HPDE6-E6E7 (cell line): ENCODE results near the gene CITED2.
"Not testable (repeated sequence)": the region's sequence is repeated elsewhere in the genome, so short reads cannot be mapped to it uniquely, and the experiment has no call there.

Experiments
- DNase-seq: peaks from one replicate; pipeline ENCODE4 v3.0.0; 2011; ENCODE audit warnings: missing footprints; ENCODE audit errors: extremely low spot score

CITED2 gene

GRCh38 chr6:139374357-139375225 is at the start of gene CITED2:
TSS of gene CITED2 (minus strand) at chr6:139374648. CDS start at chr6:139373944, 704 bp downstream.
- DNase-seq, result no peak

- no peak for DNase-seq
These were observed 48.7 kb upstream of the CITED2 start for GRCh38 chr6:139423037-139423703.

- DNase-seq, result no peak
These were observed 47.9 kb upstream of the CITED2 start for GRCh38 chr6:139422105-139423036.

GRCh38 chr6:139418481-139419132 is 44.2 kb upstream of the CITED2 start:
- no peak for DNase-seq

GRCh38 chr6:139416146-139416545 is 41.7 kb upstream of the CITED2 start:
- no peak for DNase-seq

GRCh38 chr6:139415365-139415764 is 40.9 kb upstream of the CITED2 start:
- no peak for DNase-seq

GRCh38 chr6:139412103-139412502 is 37.7 kb upstream of the CITED2 start:
- not testable (repeated sequence) for DNase-seq

- DNase-seq, result no peak
These were observed 34.6 kb upstream of the CITED2 start for GRCh38 chr6:139409026-139409425.

- DNase-seq, result peak; percentile 20
These were observed 33.3 kb upstream of the CITED2 start for GRCh38 chr6:139407718-139408222.

- no peak for DNase-seq
These were observed 32.3 kb upstream of the CITED2 start for GRCh38 chr6:139406577-139407343.

- DNase-seq, result no peak
These were observed 28.5 kb upstream of the CITED2 start for GRCh38 chr6:139402876-139403386.

- DNase-seq, result no peak
These were observed 24.2 kb upstream of the CITED2 start for GRCh38 chr6:139398658-139399057.

GRCh38 chr6:139395891-139396301 is 21.4 kb upstream of the CITED2 start:
- DNase-seq, result no peak

- no peak for DNase-seq
These were observed 20.9 kb upstream of the CITED2 start for GRCh38 chr6:139395371-139395770.

- no peak for DNase-seq
These were observed 19.7 kb upstream of the CITED2 start for GRCh38 chr6:139394027-139394649.

- DNase-seq, result no peak
These were observed 18.3 kb upstream of the CITED2 start for GRCh38 chr6:139392794-139393193.

GRCh38 chr6:139391709-139392108 is 17.3 kb upstream of the CITED2 start:
- no peak for DNase-seq

- no peak for DNase-seq
These were observed 16.0 kb upstream of the CITED2 start for GRCh38 chr6:139390447-139390846.

GRCh38 chr6:139388384-139388783 is 13.9 kb upstream of the CITED2 start:
- no peak for DNase-seq

GRCh38 chr6:139386404-139386803 is 12.0 kb upstream of the CITED2 start:
- DNase-seq, result no peak
